HG03095 (cell line): Measurements from ENCODE around the gene SELENOF.

Experiments used
- ATAC-seq: cut with Tn5 transposase; IDR thresholded peaks from one replicate; pipeline ENCODE4 v1.9.1; 2021; ENCODE audit warnings: moderate library complexity; ENCODE audit not compliant: unreplicated experiment

Gene SELENOF

DNA sequence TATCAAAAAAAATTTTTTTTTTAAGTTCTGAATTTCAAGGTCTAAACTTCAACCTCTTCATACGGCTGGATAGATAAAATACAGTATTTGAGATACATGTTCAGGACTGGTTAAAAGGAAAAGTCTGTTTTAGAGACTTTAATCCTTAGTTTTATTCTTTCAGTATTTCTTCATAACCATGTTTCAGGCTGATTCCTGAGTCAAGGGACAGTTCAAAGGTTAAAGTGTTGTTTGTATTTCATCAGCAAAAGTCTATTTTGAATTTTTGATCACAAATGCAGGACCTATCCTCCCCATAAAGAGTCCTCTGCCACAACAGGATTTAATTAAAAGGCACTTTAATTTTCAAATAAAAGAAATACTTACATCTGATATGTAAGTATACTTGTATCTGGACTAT is 53.5 kb downstream of the SELENOF start:
- no peak for ATAC-seq

DNA sequence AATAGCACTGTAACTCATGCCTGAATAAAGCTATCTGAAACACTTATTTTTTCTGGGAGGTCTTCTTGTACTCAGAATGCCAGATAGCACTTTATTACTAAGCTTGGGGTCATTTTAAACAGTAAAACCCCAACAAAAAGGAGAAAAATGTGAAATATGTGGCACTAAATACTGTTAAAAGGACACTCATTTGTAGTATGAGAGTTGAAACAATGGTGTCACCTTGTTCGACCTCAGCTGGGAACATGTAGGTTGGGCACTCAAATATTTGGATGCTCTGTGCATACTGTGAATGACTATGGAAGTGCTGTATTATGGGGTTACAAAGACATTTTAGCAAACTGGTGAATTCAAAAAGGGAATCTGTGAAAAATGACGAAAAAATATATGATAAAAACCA is 53.9 kb downstream of the SELENOF start:
- ATAC-seq, result no peak

DNA sequence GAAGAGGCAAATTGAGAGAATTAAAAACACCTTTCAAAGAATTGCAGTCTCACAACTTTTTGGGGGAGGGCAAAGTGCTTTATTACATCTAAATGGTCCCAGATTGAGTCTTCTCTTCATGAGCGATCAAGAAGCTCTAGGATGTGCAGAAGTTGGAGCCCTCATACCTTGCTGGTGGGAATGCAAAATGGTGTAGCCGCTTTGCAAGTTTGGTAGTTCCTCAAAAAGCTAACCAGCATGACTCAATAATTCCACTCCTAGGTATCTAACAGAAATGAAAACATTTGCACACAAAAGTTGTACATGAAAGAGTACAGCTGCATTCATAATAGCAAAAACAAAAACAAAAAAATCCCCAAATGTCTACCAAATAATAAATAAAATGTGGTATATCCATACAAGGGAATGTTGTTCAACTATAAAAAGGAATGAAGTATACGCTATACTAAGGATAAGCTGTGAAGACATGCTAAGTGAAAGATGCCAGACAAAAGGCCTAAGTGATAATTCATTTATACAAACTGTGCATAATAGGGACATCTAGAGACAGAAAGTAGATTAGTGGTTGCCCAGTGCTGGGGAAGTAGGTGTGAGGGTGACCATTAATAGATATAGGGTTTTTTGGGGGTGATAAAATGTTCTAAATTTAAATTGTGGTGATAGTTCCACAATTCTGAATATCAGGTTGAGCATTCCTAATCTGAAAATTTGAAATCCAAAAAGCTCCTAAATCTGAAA is 55.2 kb downstream of the SELENOF start:
- no peak for ATAC-seq

DNA sequence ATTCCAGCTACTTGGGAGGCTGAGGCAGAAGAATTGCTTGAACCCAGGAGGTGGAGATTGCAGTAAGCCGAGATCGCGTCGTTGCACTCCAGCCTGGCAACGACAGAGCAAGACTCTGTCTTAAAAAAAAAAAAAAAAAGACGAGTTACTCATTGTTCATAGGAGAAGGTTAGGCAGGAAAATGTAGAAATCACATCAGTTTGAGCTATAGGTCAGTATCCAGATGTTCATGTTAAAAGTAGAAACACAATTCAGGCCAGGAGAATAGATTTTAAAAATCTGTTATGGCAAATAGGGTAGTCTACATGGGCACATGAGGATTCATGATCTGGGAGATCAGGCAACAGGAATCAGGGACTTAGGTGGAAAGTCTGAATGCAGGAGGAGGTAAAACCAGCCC is 57.7 kb downstream of the SELENOF start:
- ATAC-seq, result no peak

GRCh38 chr1:86854352-86854751 is 59.6 kb downstream of the SELENOF start:
- no peak for ATAC-seq

DNA sequence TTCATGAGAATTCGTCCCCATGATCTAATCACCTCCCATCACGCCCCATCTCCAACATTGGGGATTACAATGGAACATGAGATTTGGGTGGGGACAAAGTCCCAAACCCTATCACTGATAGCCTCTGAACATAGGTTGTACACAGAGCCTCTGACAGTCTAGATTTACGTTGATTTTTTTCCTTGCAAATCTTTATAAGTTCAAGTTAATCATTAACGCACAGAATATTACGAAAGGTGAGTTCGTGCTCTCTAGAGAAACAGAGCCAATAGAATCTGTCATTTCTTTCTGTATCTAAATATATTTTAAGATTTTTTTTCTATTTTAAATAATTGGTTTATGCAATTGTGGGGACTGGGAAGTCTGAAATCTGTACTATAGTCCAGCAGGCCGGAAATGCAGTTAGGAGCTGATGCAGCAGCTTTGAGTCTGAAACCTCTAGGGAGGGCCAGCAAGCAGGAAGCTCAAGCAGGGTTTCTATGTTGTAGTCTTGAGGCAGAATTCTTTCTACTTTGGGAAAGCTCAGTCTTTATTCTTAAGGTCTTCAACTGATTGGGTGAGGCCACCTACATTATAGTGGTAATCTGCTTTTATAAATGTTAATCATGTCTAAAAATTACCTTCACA is 61.0 kb downstream of the SELENOF start:
- ATAC-seq, result no peak

- ATAC-seq, result no peak
Observed at GRCh38 chr1:86852289-86852688, 61.6 kb downstream of the SELENOF start.

DNA sequence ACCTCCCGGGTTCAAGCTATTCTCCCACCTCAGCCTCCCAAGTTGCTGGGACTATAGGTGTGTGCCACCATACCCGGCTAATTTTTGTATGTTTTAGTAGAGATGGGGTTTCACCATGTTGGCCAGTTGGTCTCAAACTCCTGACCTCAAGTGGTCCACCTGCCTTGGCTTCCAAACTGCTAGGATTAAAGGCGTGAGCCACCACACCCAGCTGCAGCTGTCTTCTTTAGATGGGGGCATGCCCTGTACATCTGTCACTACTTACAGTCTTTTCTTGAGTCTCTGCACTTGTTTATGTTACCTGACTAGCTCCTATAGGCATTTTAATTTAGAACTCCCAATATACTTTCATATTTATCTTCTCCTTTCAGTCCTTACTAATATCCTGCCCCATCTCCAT is 64.2 kb downstream of the SELENOF start:
- ATAC-seq, result no peak

- no peak for ATAC-seq
Observed at GRCh38 chr1:86848654-86849053, 65.3 kb downstream of the SELENOF start.

DNA sequence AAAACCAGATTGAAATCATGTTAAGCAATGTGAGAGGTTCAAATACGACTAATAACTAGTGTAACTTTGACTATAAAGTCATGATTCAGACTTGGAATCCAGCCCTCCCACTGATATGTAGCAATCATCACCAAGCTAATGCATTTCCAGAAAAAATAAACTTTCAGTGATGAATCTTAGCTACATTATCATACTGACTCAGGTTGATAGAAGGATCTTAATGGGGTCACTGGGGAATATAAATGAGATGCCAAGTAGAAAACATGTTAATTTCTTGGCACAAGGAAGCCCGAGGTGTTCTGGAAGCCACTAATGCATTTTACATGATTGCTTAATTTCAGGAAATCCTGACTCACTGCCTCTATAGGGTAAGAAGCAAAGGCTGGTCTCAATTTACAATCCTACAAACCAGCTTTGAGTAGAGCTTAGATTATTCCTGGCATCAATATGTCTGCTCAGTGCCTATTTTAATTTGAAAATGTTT is 67.7 kb downstream of the SELENOF start:
- ATAC-seq, result no peak

DNA sequence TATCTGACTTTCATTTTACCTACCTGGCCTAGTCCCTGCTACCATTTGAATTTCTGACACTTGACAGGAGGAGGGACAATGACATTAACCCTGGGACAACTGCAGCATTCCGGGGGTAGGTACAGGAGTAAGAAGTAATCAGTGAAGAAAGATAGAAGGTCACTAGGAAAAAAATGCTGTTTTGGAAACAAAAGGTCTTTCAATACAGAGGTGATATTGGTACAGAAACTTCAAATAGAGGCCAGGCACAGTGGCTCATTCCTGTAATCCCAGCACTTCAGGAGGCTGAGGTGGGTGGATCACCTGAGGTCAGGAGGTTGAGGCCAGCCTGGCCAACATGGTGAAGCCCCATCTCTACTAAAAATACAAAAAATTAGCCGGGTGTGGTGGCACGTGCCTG is 68.4 kb downstream of the SELENOF start:
- ATAC-seq, result no peak

DNA sequence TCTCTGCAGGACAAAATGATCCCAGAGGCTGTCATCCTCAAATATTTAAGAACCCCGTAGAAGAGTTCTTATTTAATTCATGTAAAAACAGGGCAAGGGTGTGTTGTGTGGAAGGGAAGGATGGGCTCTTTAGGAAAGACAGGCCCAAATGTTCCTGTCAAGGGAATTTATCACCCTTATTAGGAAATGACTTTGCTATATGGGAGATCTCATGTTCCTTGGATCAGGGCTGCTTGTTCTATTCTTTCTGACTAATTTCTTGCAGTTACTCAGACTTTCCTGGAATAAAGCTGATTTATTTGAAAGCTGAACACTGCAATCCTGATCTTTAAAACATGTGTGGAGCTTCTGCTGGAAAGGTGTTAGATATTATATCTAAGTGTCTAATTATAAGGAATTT is 72.8 kb downstream of the SELENOF start:
- no peak for ATAC-seq

DNA sequence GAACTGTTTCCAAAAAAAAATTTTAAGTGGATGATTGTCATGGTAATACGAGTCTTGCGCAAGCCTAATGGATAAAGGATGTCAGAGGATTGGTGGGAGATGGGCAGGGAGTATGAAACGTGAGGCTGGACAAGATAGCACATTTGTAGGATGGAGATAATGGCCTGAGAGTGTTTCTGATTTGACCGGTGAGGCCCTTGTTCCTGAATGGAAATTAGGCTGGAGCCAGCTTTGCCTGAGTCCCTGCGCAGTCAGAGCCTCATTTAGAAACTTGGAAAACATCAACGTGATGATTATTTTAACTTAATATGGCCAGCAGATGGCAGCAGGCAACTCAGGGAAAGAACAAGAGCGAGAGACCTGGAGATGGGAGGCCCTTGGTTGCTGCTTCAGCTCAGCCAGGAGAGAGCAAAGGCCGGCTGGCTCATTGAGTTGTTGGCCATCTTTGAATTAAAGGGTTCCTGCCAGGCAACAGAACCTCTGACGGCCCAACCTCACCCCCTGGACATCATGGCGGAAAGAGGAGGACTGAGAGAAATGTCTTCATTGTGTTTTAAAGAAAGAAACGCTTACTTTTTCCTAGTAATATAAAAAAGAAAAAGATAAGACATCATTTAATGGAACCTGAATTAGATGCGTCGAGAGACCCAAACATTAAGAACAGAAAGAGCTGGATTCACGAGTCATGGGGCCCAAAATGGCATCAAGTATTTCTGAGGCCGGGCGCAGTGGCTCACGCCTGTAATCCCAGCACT is 80.3 kb downstream of the SELENOF start:
- peak; percentile 91 for ATAC-seq

- ATAC-seq, result no peak
Observed at GRCh38 chr1:86832433-86832832, 81.5 kb downstream of the SELENOF start.

DNA sequence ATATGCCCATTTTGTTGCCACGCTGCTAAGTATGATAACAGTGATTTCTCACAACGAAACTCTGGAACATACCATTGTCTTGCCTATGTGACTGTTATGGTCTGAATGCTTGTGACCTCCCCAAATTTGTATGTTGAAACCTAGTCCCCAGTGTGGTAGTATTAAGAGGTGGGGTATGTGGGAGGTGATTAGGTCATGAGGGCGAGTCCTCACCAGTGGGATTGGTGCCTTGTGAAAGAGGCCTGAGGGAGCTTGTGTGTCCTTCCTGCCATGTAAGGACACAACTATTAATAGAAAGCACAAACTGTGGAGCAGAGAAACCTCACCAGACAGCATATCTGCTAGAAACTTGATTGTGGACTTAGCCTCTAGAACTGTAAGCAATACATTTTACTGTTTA is 84.6 kb downstream of the SELENOF start:
- no peak for ATAC-seq

- ATAC-seq, result no peak
Observed at GRCh38 chr1:86828024-86828423, 85.9 kb downstream of the SELENOF start.

GRCh38 chr1:86826856-86827255 is 87.1 kb downstream of the SELENOF start:
- ATAC-seq, result no peak

GRCh38 chr1:86825319-86825718 is 88.6 kb downstream of the SELENOF start:
- no peak for ATAC-seq

- no peak for ATAC-seq
Observed at GRCh38 chr1:86823821-86824500, 90.0 kb downstream of the SELENOF start.

DNA sequence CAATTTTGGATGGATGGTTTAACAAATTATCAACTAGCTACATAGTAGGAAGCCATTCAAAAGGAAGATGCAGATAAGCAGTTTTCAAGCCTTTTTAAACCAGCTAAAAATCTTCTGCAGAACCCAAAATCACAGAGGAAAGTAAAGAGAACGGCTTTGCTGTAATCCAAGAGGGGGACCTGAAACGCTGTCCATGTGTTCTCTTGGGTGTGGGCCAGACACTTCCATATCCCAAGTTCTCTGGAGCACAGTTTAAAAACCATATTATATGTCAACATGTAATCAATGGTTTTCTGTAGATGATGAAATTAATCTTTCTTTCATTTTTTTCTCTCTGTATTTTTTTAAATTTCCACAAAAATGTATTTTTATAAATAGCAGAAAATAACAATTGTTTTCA is 90.5 kb downstream of the SELENOF start:
- ATAC-seq, result no peak

DNA sequence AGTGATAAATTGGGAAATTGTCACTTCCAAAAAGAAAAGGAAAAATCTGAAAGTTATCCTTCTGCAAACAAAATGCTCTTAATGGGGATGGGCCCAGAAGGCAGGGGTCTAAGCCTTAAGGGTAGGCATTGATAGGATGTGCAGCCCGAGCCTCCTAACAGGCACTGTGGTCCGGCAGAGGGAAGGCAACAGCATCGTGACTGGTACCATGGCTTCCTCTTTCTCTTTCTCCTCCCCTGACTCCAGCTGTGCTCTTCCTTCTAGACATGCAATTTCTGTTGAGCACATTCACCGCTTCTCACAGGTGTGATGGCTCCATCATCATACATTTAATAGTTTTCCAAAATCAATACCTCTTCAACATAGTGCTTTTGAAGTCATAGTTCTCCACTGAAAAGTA is 91.5 kb downstream of the SELENOF start:
- ATAC-seq, result no peak
